Measurements from ENCODE around the gene LSAMP.

DNA sequence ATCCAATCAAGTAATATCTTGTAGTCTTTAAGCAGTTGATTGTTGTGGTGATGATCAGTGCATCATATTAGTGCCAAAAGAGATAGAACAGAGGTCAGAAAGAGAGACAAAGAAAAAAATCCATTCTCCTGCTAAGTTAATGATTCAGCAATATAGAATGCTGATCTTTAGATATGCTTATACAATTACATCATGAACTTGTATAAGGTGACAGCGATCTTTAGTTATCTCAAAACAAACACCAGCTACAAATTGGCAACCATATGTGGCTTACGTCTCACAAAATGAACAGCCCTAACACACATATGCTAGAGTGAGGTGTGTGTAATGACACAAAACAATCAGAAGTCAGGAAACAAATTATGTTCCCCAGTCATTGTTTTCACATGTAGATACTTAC, 12.5 kb downstream of the LSAMP start:
- no peak for TF ChIP-seq CTCF (IDR thresholded peaks at IDR 0.05)
- TF ChIP-seq EZH2 (IDR thresholded peaks at IDR 0.05): no peak
- no peak for TF ChIP-seq EZH2phosphoT487 (IDR thresholded peaks at IDR 0.05)

Data from neural progenitor cell (in vitro differentiated cells).